Mucosa of rectum (tissue), 2 donors: ENCODE measurements around the gene PSMB4.
"Not testable (repeated sequence)": the region's sequence is repeated elsewhere in the genome, so short reads cannot be mapped to it uniquely, and the experiment has no call there.

Source experiments
- H3K27ac ChIP-seq, 2 donors: one replicate each; pipeline ENCODE4 v1.7.0; 2013; ENCODE audit warnings: inconsistent platforms in 2 of 2, low read depth in 2 of 2, low read length in 2 of 2
- H3K27me3 ChIP-seq, 2 donors: one replicate each; pipeline ENCODE4 v1.7.0; 2013; ENCODE audit warnings: low read length in 2 of 2; ENCODE audit not compliant: control insufficient read depth in 2 of 2, insufficient read depth in 2 of 2
- H3K36me3 ChIP-seq, 2 donors: one replicate each; pipeline ENCODE4 v1.7.0; 2013; ENCODE audit warnings: low read length in 2 of 2; ENCODE audit not compliant: control insufficient read depth in 2 of 2, insufficient read depth in 2 of 2
- H3K4me1 ChIP-seq, 2 donors: one replicate each; pipeline ENCODE4 v1.7.0; 2013; ENCODE audit warnings: low read length in 2 of 2, mild to moderate bottlenecking in 1 of 2; ENCODE audit not compliant: control insufficient read depth in 2 of 2, insufficient read depth in 2 of 2
- H3K4me3 ChIP-seq, 2 donors: one replicate each; pipeline ENCODE4 v1.7.0; 2013; ENCODE audit warnings: low read length in 2 of 2
- H3K9ac ChIP-seq, 2 donors: one replicate each; pipeline ENCODE4 v1.7.0; 2013; ENCODE audit warnings: low read length in 2 of 2, low read depth in 1 of 2, mild to moderate bottlenecking in 1 of 2
- H3K9me3 ChIP-seq, 2 donors: one replicate each; pipeline ENCODE4 v1.7.0; 2013; ENCODE audit warnings: low read length in 2 of 2; ENCODE audit not compliant: control insufficient read depth in 2 of 2
- donor health status: healthy.
- donor health status: Normal muscosa, but diverticular disease.

PSMB4 gene

DNA sequence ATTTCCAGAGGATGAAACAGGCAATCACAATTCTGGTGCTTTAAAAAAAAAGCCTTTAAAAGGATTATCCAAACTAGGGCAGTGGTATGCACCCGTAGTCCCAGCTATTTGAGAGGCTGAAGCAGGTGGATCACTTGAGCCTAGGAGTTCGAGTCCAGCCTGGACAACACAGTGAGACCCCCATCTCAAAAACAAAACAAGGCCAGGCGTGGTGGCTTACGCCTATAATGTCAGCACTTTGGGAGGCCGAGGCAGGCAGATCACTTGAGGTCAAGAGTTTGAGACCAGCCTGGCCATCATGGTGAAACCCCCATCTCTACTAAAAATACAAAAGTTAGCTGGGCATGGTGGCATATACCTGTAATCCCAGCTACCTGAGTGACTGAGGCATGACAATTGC lies 34.5 kb downstream of the PSMB4 start:
- H3K36me3 ChIP-seq = peaks cover 14 to 23% of the 10 kb centered on the region in 2 donors
- not testable (repeated sequence) for H3K9ac ChIP-seq, H3K9me3 ChIP-seq, H3K27ac ChIP-seq, H3K4me3 ChIP-seq, H3K4me1 ChIP-seq, H3K27me3 ChIP-seq

DNA sequence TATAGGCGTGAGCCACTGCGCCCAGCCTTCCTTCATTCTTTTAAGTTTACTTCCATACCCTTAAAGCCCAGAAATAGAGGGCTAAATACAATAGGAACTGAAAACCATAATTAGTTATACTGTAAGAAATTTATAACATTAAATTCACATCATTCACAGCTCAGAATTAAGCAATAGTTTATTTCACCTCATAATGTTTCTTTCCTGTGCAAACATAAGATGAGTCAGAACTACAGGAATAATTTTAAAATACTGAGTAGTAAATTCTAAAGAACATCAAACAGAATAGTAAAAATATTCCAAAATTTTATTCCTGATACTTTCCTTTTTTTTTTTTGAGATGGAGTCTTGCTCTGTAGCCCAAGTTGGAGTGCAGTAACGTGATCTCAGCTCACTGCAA lies 35.8 kb downstream of the PSMB4 start:
- H3K4me1 ChIP-seq = no peaks in the 10 kb centered on the region

GRCh38 chr1:151436985-151437384 lies 37.6 kb downstream of the PSMB4 start:
- Histone ChIP-seq H3K36me3 (peaks cover 4 to 15% of the 10 kb centered on the region in 2 donors), H3K4me1 (no peaks in the 10 kb centered on the region), H3K27me3 (no peaks in the 10 kb centered on the region), H3K9me3 (no peaks in the 10 kb centered on the region), H3K4me3 (no peak overlapping the region), H3K27ac (no peak overlapping the region), H3K9ac (no peak overlapping the region)

More for the DNA sequence above, 35.8 kb downstream of the PSMB4 start:
- H3K27me3 ChIP-seq = no peaks in the 10 kb centered on the region
- no peak overlapping the region for H3K4me3 ChIP-seq
- no peaks in the 10 kb centered on the region for H3K9me3 ChIP-seq
- peaks cover 4 to 10% of the 10 kb centered on the region in 2 donors for H3K36me3 ChIP-seq
- no peak overlapping the region for H3K27ac ChIP-seq
- H3K9ac ChIP-seq = no peak overlapping the region

- not testable (repeated sequence) for H3K9me3 ChIP-seq, H3K27ac ChIP-seq, H3K9ac ChIP-seq, H3K4me3 ChIP-seq, H3K4me1 ChIP-seq, H3K27me3 ChIP-seq
- H3K36me3 ChIP-seq = peaks cover 4 to 15% of the 10 kb centered on the region in 2 donors
These were observed 38.0 kb downstream of the PSMB4 start for GRCh38 chr1:151437396-151437795.

- H3K9me3 ChIP-seq = no peaks in the 10 kb centered on the region
- H3K36me3 ChIP-seq = peaks cover 4 to 11% of the 10 kb centered on the region in 2 donors
- H3K4me3 ChIP-seq = no peak overlapping the region
- H3K27ac ChIP-seq = no peak overlapping the region
- H3K4me1 ChIP-seq = peaks cover 5 to 6% of the 10 kb centered on the region in 2 donors
- no peak overlapping the region for H3K9ac ChIP-seq
- H3K27me3 ChIP-seq = no peaks in the 10 kb centered on the region
These were observed 44.7 kb downstream of the PSMB4 start for GRCh38 chr1:151443846-151444782.

GRCh38 chr1:151444783-151445177 lies 45.4 kb downstream of the PSMB4 start:
- H3K27ac ChIP-seq = no peak overlapping the region

GRCh38 chr1:151447696-151448095 lies 48.3 kb downstream of the PSMB4 start:
- peaks cover 5 to 6% of the 10 kb centered on the region in 2 donors for H3K4me1 ChIP-seq

More at GRCh38 chr1:151444783-151445177, 45.4 kb downstream of the PSMB4 start:
- no peak overlapping the region for H3K4me3 ChIP-seq
- H3K4me1 ChIP-seq = peaks cover 5 to 6% of the 10 kb centered on the region in 2 donors
- H3K36me3 ChIP-seq = peaks cover 7 to 12% of the 10 kb centered on the region in 2 donors
- no peaks in the 10 kb centered on the region for H3K9me3 ChIP-seq
- no peaks in the 10 kb centered on the region for H3K27me3 ChIP-seq
- H3K9ac ChIP-seq = no peak overlapping the region

More at GRCh38 chr1:151447696-151448095, 48.3 kb downstream of the PSMB4 start:
- Histone ChIP-seq H3K4me3 (no peak overlapping the region), H3K27ac (no peak overlapping the region), H3K27me3 (no peaks in the 10 kb centered on the region), H3K9ac (no peak overlapping the region), H3K36me3 (peaks cover 3% of the 10 kb centered on the region in 2 donors), H3K9me3 (no peaks in the 10 kb centered on the region)
